ENCODE data around the gene RNF222. TPM values are rescaled to one million over a fixed set of nuclear protein-coding genes. Genes with fewer than 3 reads are reported as not detected.

RNF222 gene
- polyA plus RNA-seq, 1 experiment: not detected

DNA sequence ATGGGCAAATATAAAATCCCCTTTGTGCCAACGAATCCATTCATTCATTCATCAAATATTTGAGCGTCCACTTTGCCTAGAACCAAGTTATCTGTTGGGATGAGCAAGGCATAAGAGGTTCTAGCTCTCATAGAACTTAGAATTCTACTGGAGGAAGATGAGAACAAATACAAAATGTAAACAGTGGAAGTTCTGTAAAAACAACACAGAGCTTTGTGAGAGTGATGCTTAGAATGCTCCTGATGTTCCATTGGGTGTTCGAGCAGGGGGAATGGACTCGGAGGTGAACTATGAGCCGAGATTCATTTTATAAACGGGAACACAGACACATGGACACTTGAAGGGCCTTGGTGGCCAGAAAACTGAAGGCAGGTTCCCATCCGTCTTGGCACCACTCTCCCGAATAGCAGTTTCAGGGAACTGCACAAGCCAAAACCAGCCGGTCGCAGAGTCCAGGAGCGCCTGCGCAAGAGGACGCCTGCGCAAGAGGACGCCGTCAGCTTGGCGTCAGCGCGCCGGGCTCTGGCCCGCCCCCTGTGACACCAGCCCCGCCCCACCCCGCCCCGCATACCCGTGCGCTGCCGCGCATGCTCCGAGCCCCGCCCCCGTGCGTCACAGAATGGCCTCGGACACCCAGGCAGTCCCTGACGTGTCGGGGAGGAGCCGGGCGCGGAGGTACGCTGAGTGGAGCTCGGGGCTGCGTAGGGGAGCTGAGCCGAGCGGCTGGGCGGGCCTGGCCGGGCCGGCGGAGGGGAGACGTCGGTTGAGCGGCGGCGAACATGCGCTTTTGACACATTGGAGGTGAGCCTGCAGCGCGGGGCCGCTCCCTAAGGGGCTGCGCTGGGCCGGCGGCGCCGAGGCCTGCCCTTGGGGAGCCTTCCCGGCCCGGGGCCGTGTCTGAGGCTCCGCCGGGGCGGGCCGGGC, 37.9 kb upstream of the RNF222 start, which contains the start of gene NDEL1:
TSS of gene NDEL1 (plus strand) at position 640 of the 924 bp plus-strand sequence. CDS start 8,388 bp downstream, outside the sequence.
- DNase-seq (ENCODE audit: low read depth): peak; percentile 76
- Histone ChIP-seq H3K36me3 (ENCODE audit: control insufficient read depth, insufficient read depth, low read length) (peaks cover 3% of the 10 kb centered on the region), H3K27me3 (ENCODE audit: control insufficient read depth, insufficient read depth, low read length) (no peaks in the 10 kb centered on the region), H3K4me3 (ENCODE audit: low read depth, low read length) (peak within 1 kb of the TSS; percentile 96)
- CTCF ChIA-PET: interaction anchor here (0.8 to 1.2 kb wide), 3 partner anchors 25 to 315 kb away, joined by 3 to 4 read pairs (median 3); no protein-coding TSS in a partner anchor
- POLR2A ChIA-PET: interaction anchor here (0.6 to 1.3 kb wide), 2 partner anchors 50 to 212 kb away, joined by 3 to 4 read pairs; no protein-coding TSS in a partner anchor
- TF ChIP-seq, protein P1, sequence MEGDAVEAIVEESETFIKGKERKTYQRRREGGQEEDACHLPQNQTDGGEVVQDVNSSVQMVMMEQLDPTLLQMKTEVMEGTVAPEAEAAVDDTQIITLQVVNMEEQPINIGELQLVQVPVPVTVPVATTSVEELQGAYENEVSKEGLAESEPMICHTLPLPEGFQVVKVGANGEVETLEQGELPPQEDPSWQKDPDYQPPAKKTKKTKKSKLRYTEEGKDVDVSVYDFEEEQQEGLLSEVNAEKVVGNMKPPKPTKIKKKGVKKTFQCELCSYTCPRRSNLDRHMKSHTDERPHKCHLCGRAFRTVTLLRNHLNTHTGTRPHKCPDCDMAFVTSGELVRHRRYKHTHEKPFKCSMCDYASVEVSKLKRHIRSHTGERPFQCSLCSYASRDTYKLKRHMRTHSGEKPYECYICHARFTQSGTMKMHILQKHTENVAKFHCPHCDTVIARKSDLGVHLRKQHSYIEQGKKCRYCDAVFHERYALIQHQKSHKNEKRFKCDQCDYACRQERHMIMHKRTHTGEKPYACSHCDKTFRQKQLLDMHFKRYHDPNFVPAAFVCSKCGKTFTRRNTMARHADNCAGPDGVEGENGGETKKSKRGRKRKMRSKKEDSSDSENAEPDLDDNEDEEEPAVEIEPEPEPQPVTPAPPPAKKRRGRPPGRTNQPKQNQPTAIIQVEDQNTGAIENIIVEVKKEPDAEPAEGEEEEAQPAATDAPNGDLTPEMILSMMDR (IDR thresholded peaks at IDR 0.05; ENCODE audit: insufficient read depth, low read depth, low read length): no peak

DNA sequence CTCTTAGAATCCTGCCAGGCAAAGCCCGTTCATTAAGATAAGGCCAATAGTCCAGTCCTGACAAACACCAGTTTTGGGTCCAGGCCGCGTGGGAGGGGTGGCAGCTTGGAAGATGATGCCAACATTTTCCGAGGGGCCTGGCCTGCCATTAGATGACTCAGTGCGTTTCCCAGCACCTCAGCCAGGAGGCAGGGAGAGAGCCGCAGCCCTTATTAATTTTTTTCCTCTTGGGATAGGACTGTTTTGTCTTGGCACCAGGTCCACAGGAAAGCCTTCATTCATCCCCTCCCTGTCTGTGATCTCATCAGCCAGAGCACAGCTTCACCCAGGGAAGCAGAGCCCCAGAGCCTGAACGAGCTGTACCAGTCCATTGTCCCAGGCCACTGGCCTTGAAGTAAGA, 33.3 kb upstream of the RNF222 start:
- H3K27me3 ChIP-seq (ENCODE audit: control insufficient read depth, insufficient read depth, low read length): no peaks in the 10 kb centered on the region
- CTCF ChIA-PET: interaction anchor here (1.2 to 3.3 kb wide), 2 partner anchors 21 to 47 kb away, joined by 3 to 9 read pairs; no protein-coding TSS in a partner anchor
- no peak overlapping the region for H3K4me3 ChIP-seq (ENCODE audit: low read depth, low read length)
- no peak for DNase-seq (ENCODE audit: low read depth)
- TF ChIP-seq, protein P1 (IDR thresholded peaks at IDR 0.05; ENCODE audit: insufficient read depth, low read depth, low read length): no peak
- POLR2A ChIA-PET: no interaction called here
- H3K36me3 ChIP-seq (ENCODE audit: control insufficient read depth, insufficient read depth, low read length): no peaks in the 10 kb centered on the region

DNA sequence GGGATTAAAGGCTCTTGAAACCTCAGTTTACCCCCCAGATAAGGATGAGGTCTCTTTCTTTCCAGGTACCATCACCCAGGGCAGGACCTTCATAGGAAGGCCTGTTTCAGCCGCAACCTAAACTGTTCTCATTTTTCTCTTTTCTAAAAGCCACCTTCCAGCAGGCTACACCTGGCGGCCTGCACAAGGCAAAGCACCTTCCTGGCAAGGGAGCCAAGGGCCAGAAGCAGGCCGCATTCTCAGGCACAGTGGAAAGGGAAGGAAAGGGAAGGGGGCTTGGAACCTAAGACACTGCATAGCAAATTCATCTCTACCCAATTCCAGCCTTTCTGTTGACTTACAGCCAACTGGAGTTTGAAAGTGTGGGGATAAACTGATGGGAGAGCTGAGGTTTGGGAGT, 29.2 kb upstream of the RNF222 start:
- TF ChIP-seq, protein P1 (IDR thresholded peaks at IDR 0.05; ENCODE audit: insufficient read depth, low read depth, low read length): no peak
- no peak for DNase-seq (ENCODE audit: low read depth)
- ChIA-PET POLR2A (no interaction called here), CTCF (interaction anchor here (0.6 to 0.8 kb wide), 2 partner anchors 17 to 696 kb away, joined by 3 read pairs; no protein-coding TSS in a partner anchor)
- Histone ChIP-seq H3K4me3 (ENCODE audit: low read depth, low read length) (no peak overlapping the region), H3K36me3 (ENCODE audit: control insufficient read depth, insufficient read depth, low read length) (no peaks in the 10 kb centered on the region), H3K27me3 (ENCODE audit: control insufficient read depth, insufficient read depth, low read length) (peaks cover 2% of the 10 kb centered on the region; the same call in 1 of the 2 replicates)

DNA sequence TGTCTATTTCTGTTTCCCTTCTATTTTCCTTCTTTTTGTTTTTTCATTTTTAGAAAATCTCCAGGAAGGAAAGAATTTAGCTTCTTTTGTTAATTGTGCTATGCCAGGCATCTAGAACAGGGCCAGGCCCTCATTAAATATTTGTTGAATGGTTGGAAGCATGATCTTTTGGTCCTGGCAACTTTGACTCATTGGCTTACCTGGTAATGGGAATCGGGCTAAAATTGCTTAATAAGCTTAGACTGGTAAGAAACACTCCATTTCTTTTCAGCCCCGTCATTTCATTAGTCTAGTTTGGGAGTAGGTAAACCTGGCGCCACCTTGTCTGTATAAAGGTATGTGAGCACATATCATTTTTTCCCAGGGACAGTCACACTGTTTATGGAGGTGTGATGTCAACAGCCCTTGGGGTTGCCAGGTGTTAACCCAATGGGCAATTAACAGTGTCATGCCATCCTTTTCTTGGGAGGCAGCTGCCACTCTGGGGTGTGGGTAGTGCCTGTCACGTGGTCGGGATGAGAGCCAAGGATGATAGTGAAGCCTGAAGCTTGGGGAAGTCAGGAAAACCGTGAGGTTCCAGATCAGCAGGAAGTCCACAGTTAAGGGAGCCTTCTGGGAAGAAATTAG, 28.6 kb upstream of the RNF222 start:
- POLR2A ChIA-PET: interaction anchor here (0.6 kb wide), 1 partner anchor 60 kb away, joined by 9 read pairs; no protein-coding TSS in a partner anchor
- Histone ChIP-seq H3K4me3 (ENCODE audit: low read depth, low read length) (no peak overlapping the region), H3K27me3 (ENCODE audit: control insufficient read depth, insufficient read depth, low read length) (peaks cover 2% of the 10 kb centered on the region; the same call in 1 of the 2 replicates), H3K36me3 (ENCODE audit: control insufficient read depth, insufficient read depth, low read length) (no peaks in the 10 kb centered on the region)
- DNase-seq (ENCODE audit: low read depth): no peak
- TF ChIP-seq, protein P1 (IDR thresholded peaks at IDR 0.05; ENCODE audit: insufficient read depth, low read depth, low read length): no peak
- CTCF ChIA-PET: interaction anchor here (0.6 to 0.8 kb wide), 2 partner anchors 16 to 456 kb away, joined by 3 read pairs; no protein-coding TSS in a partner anchor

Data from BJ (cell line).